HG02884 (cell line): Measurements from ENCODE around the gene SLC39A9.
"Not testable (repeated sequence)": the region's sequence is repeated elsewhere in the genome, so short reads cannot be mapped to it uniquely, and the experiment has no call there.

ENCODE experiments used
- ATAC-seq: cut with Tn5 transposase; IDR thresholded peaks from one replicate; pipeline ENCODE4 v1.9.1; 2021; ENCODE audit warnings: mild to moderate bottlenecking, moderate library complexity; ENCODE audit not compliant: unreplicated experiment

The SLC39A9 gene

GRCh38 chr14:69368381-69368780 lies 30.1 kb upstream of the SLC39A9 start:
- no peak for ATAC-seq

GRCh38 chr14:69370061-69370460 lies 28.4 kb upstream of the SLC39A9 start:
- ATAC-seq, result no peak

- ATAC-seq, result no peak
Observed at GRCh38 chr14:69372146-69372545, 26.3 kb upstream of the SLC39A9 start.

- ATAC-seq, result no peak
Observed at GRCh38 chr14:69373104-69373503, 25.4 kb upstream of the SLC39A9 start.

- no peak for ATAC-seq
Observed at GRCh38 chr14:69374235-69374634, 24.3 kb upstream of the SLC39A9 start.

GRCh38 chr14:69375182-69375581 lies 23.3 kb upstream of the SLC39A9 start:
- ATAC-seq, result no peak

- no peak for ATAC-seq
Observed at GRCh38 chr14:69375722-69376121, 22.8 kb upstream of the SLC39A9 start.

GRCh38 chr14:69376439-69376838 lies 22.1 kb upstream of the SLC39A9 start:
- ATAC-seq, result no peak

- no peak for ATAC-seq
Observed at GRCh38 chr14:69378274-69378673, 20.2 kb upstream of the SLC39A9 start.

- ATAC-seq, result no peak
Observed at GRCh38 chr14:69387311-69387710, 11.2 kb upstream of the SLC39A9 start.

- ATAC-seq, result not testable (repeated sequence)
Observed at GRCh38 chr14:69391400-69391799, 7.1 kb upstream of the SLC39A9 start.

GRCh38 chr14:69392481-69392880 lies 6.0 kb upstream of the SLC39A9 start:
- ATAC-seq, result no peak

- no peak for ATAC-seq
Observed at GRCh38 chr14:69395929-69396328, 2.6 kb upstream of the SLC39A9 start.

- ATAC-seq, result no peak
Observed at GRCh38 chr14:69398818-69399210, 322 bp downstream of the SLC39A9 start.

GRCh38 chr14:69399750-69400149 lies 1.3 kb downstream of the SLC39A9 start:
- ATAC-seq, result no peak

- no peak for ATAC-seq
Observed at GRCh38 chr14:69400154-69400553, 1.7 kb downstream of the SLC39A9 start.

GRCh38 chr14:69401841-69402240 lies 3.3 kb downstream of the SLC39A9 start:
- ATAC-seq, result no peak

- ATAC-seq, result no peak
Observed at GRCh38 chr14:69404478-69404877, 6.0 kb downstream of the SLC39A9 start.

GRCh38 chr14:69404883-69405282 lies 6.4 kb downstream of the SLC39A9 start:
- ATAC-seq, result no peak

GRCh38 chr14:69405762-69406161 lies 7.3 kb downstream of the SLC39A9 start:
- no peak for ATAC-seq

GRCh38 chr14:69408331-69408960 lies 10.0 kb downstream of the SLC39A9 start:
- no peak for ATAC-seq

GRCh38 chr14:69413483-69413882 lies 15.0 kb downstream of the SLC39A9 start:
- ATAC-seq, result no peak

- ATAC-seq, result not testable (repeated sequence)
Observed at GRCh38 chr14:69416087-69416486, 17.6 kb downstream of the SLC39A9 start.
